ENCODE measurements around the gene PITPNB. TPM values are rescaled to one million over a fixed set of nuclear protein-coding genes. Genes with fewer than 3 reads are reported as not detected.

PITPNB gene
- total RNA-seq, 1 donor from 2014 or later: 74.4 TPM

Small RNAs within 50 kb of the gene (microRNA-seq; reads per million reads assigned to microRNA genes)
- gene MIR3199-1 (ENCODE audit: borderline number of aligned reads, unreplicated experiment) (not detected), gene MIR3199-2 (ENCODE audit: borderline number of aligned reads, unreplicated experiment) (not detected)

Other genes with a start within 250 kb of the PITPNB start
- gene MN1, start 117.5 kb downstream of the PITPNB start, total RNA-seq: 5.5 and 5.9 TPM in 2 replicates